Measurements from ENCODE around the gene PPP4R3B.
"Not testable (repeated sequence)": the region's sequence is repeated elsewhere in the genome, so short reads cannot be mapped to it uniquely, and the experiment has no call there.

Gene PPP4R3B

DNA sequence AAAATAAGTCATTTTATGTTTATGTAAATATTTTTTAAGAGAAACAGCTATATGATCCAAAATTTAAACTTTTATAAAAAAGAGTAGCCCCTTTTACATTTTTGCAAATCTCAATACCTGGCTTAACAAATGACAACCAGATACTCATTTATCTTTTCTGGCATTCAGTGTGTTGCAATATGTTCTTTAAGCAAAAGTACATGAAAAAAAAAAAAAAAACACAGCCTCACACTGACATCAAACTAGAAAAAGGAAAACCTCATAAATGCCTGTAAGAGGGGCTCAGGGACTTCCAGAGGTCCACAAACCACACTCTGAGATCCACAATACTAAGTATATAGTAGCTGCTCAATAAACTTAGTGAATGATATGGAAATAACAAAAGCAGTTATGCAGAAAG is 21.9 kb downstream of the PPP4R3B start:
- DNase-seq (ENCODE audit: low spot score): no peak

GRCh38 chr2:55592130-55592529 is 25.3 kb downstream of the PPP4R3B start:
- no peak for DNase-seq (ENCODE audit: low spot score)

GRCh38 chr2:55590810-55591440 is 26.5 kb downstream of the PPP4R3B start:
- peak; percentile 11 for DNase-seq (ENCODE audit: low spot score)

- no peak for DNase-seq (ENCODE audit: low spot score)
Observed at GRCh38 chr2:55585451-55586080, 31.9 kb downstream of the PPP4R3B start.

DNA sequence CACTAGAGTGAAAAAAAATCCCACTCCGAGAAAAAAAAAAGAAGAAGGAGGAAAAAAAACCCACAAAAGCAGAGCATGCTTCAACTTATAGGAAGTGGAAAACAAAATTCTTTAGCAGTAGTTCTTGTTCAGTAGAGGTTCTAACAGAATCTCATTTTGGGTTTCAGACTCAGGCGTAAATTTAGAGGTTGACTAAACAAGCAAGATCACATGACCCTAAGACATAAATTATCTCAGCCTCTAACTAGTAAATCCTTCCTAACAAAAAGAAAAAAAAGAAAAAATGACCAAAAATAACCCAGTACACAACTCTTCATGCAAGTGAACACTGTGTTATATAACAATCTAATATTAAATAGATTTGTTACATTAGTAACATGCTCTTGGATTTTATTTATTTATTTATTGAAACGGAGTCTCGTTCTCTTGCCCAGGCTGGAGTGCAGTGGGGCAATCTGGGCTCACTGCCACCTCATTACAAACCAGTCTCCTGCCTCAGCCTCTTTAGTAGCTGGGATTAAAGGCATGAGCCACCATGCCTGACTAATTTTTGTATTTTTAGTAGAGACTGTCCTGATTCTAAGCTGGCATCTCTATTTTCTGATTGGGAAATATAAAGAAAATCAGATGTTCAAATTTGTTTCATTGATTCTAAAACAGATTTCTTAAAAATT is 35.4 kb downstream of the PPP4R3B start:
- no peak for DNase-seq (ENCODE audit: low spot score)

- no peak for DNase-seq (ENCODE audit: low spot score)
Observed at GRCh38 chr2:55581435-55581834, 36.0 kb downstream of the PPP4R3B start.

DNA sequence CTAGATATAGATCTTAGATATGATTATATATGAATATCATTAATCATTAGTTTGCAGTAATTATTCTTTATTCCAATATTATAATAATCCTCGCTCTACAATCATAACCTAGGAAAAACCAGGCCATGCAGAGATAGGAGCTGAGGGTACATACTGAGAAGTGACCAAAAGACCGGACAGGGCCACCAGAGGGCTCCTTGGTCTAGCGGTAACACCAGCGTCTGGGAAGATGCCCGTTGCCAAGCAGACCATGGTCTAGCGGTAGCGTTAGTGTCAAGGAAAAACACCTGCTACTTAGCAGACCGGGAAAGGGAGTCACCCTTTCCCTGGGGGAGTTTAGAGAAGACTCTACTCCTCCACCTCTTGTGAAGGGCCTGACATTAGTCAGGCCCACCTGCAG is 48.4 kb downstream of the PPP4R3B start:
- not testable (repeated sequence) for DNase-seq (ENCODE audit: low spot score)

DNA sequence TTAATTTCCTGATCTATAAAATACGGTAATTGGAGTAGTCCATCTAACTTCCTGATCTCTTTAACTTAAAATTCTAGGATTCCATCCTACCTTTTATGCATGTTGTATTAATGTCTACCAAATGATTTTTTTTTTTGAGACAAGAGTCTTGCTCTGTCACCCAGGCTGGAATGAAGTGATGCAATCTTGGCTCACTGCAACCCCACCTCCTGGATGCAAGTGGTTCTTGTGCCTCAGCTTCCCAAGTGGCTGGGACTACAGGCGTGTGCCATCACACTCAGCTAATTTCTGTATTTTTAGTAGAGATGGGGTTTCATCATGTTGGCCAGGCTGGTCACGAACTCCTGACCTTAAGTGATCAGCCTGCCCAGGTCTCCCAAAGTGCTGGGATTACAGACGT is 50.1 kb downstream of the PPP4R3B start:
- no peak for DNase-seq (ENCODE audit: low spot score)

GRCh38 chr2:55565613-55566012 is 51.8 kb downstream of the PPP4R3B start:
- peak; percentile 19 for DNase-seq (ENCODE audit: low spot score)

DNA sequence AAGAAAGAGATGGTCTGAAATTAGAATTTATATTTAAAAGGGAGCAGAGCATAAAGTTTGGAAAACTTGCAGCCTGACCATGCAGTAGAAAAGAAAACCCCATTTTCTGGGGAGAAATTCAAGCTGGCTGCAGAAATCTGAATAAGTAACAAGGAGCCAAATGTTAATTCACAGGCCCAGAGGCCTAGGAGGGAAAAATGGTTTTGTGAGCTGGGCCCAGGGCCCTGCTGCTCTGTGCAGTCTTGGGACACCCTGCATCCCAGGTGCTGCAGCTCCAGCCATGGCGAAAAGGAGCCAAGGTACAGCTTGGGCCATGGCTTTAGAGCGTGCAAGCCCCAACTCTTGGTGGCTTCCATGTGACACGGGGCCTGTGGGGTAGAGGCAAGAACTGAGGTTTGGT is 56.6 kb downstream of the PPP4R3B start:
- DNase-seq (ENCODE audit: low spot score): no peak

GRCh38 chr2:55556809-55557208 is 60.6 kb downstream of the PPP4R3B start:
- no peak for DNase-seq (ENCODE audit: low spot score)

DNA sequence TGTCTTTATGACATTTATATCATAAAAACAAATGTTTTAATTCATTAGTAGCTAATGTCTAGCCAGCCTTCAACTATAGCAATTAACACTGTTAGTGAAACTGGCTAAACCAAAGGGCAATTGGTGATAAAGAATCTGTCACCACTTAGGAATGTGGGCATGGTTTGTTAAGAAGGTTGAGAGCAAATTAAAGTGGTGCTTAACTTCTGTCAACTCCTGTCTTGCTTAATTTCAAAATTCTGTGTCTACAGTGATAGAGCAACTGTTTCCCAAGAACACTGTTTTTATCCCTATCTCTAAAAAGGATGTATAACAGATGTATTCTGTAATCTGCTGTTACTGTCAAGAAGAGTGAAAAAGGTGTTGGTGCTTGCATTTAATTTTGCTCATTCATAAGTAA is 61.4 kb downstream of the PPP4R3B start:
- DNase-seq (ENCODE audit: low spot score): no peak

DNA sequence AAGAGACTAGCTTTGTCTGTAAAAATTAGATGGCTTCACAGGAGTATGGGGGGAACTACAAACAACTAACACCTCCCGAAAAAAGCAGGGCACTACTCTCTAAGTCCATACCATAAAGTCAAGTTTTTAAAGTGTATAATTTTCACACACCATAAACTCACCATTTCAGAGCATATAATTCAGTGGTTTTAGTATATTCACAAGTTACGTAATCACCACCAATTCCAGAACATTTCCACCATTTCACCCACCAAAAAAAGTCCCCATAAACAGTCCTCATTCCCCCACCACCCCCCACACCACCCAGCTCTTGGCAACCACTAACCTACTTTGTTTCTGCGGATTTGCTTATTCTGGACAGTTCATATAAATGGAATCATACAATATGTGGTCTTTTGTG is 64.1 kb downstream of the PPP4R3B start:
- no peak for DNase-seq (ENCODE audit: low spot score)

- no peak for DNase-seq (ENCODE audit: low spot score)
Observed at GRCh38 chr2:55550368-55551102, 66.9 kb downstream of the PPP4R3B start.

- DNase-seq (ENCODE audit: low spot score): not testable (repeated sequence)
Observed at GRCh38 chr2:55547679-55548078, 69.7 kb downstream of the PPP4R3B start.

GRCh38 chr2:55547001-55547400 is 70.4 kb downstream of the PPP4R3B start:
- DNase-seq (ENCODE audit: low spot score): no peak

GRCh38 chr2:55530539-55531081 is 86.8 kb downstream of the PPP4R3B start:
- peak; percentile 31 for DNase-seq (ENCODE audit: low spot score)

DNA sequence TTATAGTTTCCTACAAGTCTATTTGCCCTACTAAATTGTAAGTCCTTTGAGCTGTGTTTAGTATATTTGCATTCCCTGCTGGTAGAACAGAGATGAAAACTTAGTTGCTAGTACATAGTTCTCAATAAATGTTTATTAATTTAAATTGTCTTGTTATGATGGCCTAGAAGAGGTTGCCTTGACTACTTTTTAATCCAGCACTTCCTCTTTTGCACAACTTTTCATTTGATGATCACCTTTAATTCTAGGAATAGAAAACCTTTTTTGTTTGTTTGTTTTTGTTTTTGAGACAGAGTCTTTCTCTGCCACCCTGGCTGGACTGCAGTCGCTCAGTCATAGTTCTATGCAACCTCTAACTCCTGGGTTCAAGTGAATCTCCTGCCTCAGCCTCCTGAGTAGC is 91.2 kb downstream of the PPP4R3B start:
- DNase-seq (ENCODE audit: low spot score): no peak

DNA sequence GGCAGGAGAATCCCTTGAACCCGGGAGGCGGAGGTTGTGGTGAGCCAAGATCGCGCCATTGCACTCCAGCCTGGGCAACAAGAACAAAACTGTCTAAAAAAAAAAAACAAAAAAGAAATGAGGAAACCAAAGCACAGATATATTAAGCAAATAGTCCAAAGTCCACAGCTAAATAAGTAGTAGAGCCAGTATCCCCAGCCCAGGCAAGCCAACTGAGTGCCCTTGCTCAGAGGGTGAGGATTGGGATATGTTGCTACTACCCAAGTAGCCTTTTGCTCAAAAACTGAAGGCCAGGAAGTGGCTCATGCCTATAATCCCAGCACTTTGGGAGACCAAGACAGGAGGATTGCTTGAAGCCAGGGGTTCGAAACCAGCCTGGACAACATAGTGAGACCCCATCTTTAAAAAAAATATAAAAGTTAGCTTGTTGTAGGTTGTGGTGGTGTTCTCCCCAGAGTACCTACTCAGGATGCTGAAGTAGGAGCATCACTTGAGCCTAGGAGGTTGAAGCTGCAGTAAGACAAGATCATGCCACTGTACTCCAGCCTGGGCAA is 92.5 kb downstream of the PPP4R3B start:
- no peak for DNase-seq (ENCODE audit: low spot score)

GRCh38 chr2:55519938-55520885 is 97.2 kb downstream of the PPP4R3B start:
- peak; percentile 22 for DNase-seq (ENCODE audit: low spot score)

- peak; percentile 1 for DNase-seq (ENCODE audit: low spot score)
Observed at GRCh38 chr2:55518841-55519165, 98.6 kb downstream of the PPP4R3B start.
